HepG2 (cell line): ENCODE data around the gene SLCO4A1.

ENCODE experiments used
- ATM ChIP-seq: fragments of 450-650 bp; IDR thresholded peaks from 2 replicates; pipeline ENCODE4 v1.7.1; 2017; ENCODE audit warnings: mild to moderate bottlenecking, borderline replicate concordance
- CEBPB ChIP-seq: IDR thresholded peaks from 2 replicates; pipeline ENCODE4 v1.6.1; 2011; ENCODE audit warnings: low read depth, low read length, improper control_type of control experiment, borderline replicate concordance
- ETV6 ChIP-seq: sonication (generic); formaldehyde crosslinking; conservative IDR thresholded peaks from 2 replicates; pipeline ENCODE4 v1.4.0; 2020; ENCODE audit warnings: missing genetic modification reagents
- KLF12 ChIP-seq: sonication (generic); formaldehyde crosslinking; IDR thresholded peaks from 2 replicates; pipeline ENCODE4 v1.4.0; 2020; ENCODE audit warnings: missing genetic modification reagents, borderline replicate concordance
- NR3C1 ChIP-seq: sonication (generic); formaldehyde crosslinking; IDR thresholded peaks from 2 replicates; pipeline ENCODE4 v1.4.0; 2020; ENCODE audit warnings: missing genetic modification reagents
- ZBTB1 ChIP-seq: sonication (generic); formaldehyde crosslinking; IDR thresholded peaks from 2 replicates; pipeline ENCODE4 v1.4.0; 2020; ENCODE audit warnings: missing genetic modification reagents, borderline replicate concordance
- ZNF34 ChIP-seq: sonication (generic); formaldehyde crosslinking; IDR thresholded peaks from 2 replicates; pipeline ENCODE4 v1.4.0; 2020; ENCODE audit warnings: mild to moderate bottlenecking, missing genetic modification reagents, borderline replicate concordance
- ZNF670 ChIP-seq: sonication (generic); formaldehyde crosslinking; IDR thresholded peaks from 2 replicates; pipeline ENCODE4 v1.8.0; 2022; ENCODE audit warnings: mild to moderate bottlenecking, missing genetic modification reagents, borderline replicate concordance
- ZNF768 ChIP-seq: sonication (generic); formaldehyde crosslinking; IDR thresholded peaks from 2 replicates; pipeline ENCODE4 v1.4.0; 2020; ENCODE audit warnings: missing genetic modification reagents

DNA sequence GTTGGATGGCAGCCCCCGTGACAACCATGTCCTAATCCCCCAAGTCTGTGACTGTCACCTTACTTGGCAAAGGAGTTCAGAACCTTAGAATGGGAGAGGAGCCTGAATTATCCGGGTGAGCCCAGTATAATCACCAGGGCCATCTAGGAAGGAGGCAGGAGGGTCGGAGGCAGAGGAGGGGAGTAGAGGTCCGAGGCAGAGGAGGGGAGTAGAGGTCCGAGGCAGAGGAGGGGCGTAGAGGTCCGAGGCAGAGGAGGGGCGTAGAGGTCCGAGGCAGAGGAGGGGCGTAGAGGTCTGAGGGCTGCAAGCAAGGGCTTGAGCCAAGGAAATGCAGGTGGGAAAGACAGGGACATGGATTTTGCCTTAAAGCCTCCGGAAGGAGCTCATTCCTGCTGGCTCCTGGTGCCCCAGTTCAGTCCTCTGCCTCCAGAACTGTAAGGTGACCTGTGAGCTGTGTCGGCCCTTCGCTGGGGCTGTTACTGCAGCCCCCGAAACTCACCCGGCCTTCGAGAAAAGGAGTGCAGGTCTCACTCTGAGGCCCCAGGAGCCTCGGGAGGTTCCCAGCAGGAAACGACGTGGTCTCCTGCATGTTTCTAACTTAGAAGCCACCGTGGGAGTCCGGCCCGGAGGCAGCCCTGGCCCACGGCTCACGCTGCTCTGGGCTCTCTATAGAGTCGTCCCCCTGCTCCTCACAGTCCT lies 20.0 kb upstream of the SLCO4A1 start:
- TF ChIP-seq ZBTB1 (CRISPR knock-in tag) (no peak), CEBPB (no peak), ETV6 (CRISPR knock-in tag) (no peak), ATM (no peak), NR3C1 (CRISPR knock-in tag) (no peak), KLF12 (CRISPR knock-in tag) (no peak), ZNF670 (CRISPR knock-in tag) (no peak), ZNF34 (no peak), ZNF768 (CRISPR knock-in tag) (no peak)
